Suppressor macrophage treated with lipopolysaccharide for 1 hour (primary cell): Measurements from ENCODE around the gene PPL.
"Not testable (repeated sequence)": the region's sequence is repeated elsewhere in the genome, so short reads cannot be mapped to it uniquely, and the experiment has no call there.

Experiments used
- DNase-seq, 3 donors: peaks; one replicate each; pipeline ENCODE4 v3.0.0-alpha.2; 2020 to 2022

PPL gene

DNA sequence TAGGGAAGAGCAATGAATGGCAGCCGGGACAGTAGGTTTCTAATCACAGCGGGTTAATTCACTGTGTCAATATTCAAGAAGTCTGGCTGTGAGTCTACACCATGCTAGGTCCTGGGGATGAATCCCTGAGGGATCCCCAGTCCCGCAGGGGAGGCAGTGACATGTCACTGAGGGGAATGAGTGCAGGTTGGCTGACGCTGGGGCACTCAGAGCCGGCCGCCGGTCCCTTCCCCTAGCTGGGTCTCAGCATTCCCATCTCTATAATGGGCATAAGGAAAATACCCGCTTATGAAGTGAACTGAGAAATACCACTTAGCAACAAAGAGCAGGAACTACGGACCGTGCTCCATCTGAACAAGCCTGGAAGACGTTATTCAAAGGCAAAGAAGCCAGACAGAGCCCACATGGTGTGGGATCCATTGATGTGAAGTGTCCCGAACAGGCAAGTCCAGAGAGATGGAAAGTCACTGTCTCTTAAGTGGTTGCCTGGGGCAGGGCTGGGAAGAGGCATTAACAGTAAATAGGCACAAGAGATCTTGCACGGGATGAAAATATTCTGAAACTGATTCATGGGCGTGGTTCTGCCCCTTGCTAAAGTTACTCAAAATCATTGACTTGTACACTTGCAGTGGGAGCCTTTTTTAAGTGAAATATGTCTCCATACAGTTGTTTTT lies 31.9 kb downstream of the PPL start:
- DNase-seq: peak in 1 of 3 donors; percentile 1

GRCh38 chr16:4904108-4904941 lies 32.6 kb downstream of the PPL start:
- peak in 1 of 3 donors; percentile 13 for DNase-seq

- DNase-seq: no peak
These were observed 34.9 kb downstream of the PPL start for GRCh38 chr16:4902038-4902437.

- no peak for DNase-seq
These were observed 36.2 kb downstream of the PPL start for GRCh38 chr16:4900750-4901149.

- DNase-seq: no peak
These were observed 36.9 kb downstream of the PPL start for GRCh38 chr16:4900036-4900435.

GRCh38 chr16:4899474-4899846 lies 37.5 kb downstream of the PPL start:
- peak in 1 of 3 donors; percentile 11 for DNase-seq

DNA sequence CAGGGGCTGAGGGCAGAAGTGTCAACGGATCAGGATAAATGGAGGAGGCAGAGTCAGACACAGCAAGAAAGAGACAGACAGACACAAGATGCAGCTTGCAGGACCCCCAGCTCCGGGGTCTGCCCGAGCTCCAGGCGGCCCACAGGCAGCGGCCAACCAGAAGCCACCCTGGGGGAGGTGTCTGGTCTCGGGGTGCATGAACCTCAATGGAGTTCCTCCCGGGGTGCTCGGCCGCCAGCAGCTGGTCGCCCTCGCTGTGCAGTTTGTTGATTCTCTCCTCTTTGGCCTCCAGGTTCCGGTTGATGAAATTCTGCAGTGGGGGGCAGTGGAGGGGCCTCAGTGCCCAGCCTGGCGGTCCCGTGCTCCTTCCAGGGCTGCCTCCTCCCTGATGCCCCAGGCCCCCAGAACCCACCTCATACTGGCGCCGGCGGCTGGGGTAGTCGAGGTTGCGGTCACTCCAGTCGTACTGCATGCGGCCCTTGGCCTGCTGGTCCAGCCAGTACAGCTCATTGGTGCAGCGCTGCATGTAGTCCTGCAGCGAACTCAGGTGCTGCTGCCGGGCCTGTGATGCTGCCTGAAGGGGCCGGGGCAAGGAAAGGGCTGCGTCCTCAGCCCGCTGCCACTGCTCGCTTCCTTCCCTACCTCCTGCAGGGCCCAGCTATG lies 38.0 kb downstream of the PPL start:
- peak in 1 of 3 donors; percentile 12 for DNase-seq

DNA sequence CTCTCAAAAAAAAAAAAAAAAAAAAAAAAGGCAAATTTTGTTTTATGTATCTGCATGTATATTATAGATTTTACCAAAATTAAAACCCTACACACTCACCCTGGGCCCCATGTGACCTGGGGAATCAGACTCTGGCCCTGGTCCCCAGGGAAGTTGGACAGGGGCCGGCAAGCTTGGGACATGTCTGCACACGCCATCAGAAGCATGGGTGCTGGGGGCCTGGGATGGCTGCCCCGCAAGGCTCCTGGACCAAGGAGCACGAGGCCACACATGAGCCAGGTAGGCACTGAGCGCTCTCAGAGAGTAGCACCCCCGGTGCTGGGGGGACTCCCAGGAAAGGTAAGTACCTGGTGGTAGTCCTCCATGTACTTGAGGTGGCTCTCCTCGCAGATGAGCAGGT lies 39.6 kb downstream of the PPL start:
- no peak for DNase-seq

DNA sequence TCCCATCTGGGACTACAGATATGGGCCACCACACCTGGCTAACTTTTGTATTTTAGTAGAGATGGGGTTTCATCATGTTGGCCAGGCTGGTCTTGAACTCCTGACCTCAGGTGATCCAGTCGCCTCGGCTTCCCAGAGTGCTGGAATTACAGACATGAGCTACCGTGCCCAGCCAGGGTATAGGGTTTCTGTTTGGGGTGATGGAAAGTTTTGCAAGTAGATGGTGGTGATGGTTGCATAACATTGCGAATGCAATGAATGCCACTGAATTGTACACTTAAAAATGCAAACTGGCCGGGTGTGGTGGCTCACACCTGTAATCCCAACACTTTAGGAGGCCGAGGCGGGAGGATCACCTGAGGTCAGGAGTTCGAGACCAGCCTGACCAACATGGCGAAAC lies 40.2 kb downstream of the PPL start:
- DNase-seq: not testable (repeated sequence)

GRCh38 chr16:4895366-4895765 lies 41.6 kb downstream of the PPL start:
- peak in 1 of 3 donors; percentile 7 for DNase-seq

DNA sequence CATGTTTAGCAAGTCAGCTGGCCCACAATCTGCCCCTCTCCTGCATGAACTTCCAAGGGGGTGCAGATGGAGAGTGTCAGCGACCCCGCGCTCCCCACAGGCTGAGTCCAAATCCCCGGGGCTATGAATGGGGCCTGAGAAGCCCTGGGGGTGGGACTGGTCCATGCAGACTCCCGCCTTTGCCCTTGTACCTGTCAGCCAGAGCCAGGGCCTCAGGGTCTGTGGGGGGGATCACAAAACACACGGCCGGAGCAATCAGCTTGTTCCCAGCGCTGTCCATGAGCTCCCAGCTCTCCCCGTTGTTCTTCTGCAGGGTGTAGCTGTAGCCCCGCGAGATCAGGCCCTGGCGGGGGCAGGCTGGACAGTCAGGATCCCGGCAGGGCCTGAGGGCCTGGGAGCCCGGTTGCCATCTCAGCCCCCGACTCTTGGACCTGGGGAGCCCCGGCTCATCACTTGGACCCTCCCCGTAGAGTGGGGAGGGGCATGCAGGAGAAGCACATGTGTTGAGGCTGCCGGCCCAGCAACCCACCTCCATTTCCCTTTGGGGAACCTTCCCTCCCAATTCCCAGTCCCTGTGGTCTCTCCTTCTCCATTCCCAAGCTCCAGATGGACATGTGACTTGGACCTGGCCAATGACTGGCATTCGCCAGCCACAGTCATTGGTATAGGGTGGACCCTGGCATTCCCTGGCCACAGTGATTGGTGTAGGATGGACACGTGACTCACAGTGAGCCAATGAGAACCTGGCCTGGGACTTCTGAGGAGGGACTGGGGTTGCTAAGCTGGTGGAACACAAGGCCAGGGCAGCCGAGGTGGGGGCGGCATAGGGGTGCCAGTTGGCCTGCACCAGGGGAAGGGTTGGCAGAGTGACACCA lies 42.4 kb downstream of the PPL start:
- DNase-seq: peak in 2 of 3 donors; percentile 5 to 17

- peak in 1 of 3 donors; percentile 10 for DNase-seq
These were observed 43.7 kb downstream of the PPL start for GRCh38 chr16:4893103-4893862.

DNA sequence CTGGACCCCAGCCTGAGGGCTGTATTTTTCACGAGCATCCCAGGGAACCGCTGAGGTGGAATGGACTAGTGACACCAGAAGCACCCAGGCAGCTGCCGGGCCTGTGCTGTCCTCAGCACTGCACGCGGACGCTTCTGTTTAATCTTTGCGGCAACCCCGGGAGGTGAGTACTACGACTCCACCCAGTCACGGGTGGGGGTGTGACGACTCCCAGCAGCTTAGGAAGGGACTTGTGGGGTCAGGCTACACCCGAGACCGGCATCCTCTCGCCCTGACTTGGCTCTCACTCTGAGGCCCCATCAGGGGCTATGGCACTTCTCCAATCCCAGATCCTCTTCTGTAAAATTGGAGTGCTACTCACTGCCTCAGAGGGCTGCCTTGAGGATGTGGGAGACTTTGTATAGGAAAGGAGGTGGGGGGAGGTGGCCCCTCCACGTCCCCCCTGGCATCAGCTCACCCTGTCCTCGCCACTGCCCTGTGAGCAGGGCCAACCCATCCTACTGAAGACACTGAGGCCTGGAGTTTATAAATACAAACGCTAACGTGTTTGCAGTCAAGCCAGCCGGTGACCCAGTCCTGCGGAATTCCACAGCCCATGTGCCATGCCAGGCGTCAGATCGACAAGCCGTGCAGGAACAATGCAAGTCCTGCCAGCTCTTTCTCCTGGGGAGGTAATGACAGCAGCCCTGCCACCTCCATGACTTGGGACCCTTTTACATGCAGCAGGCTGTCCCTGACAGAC lies 44.4 kb downstream of the PPL start:
- DNase-seq: peak in 1 of 3 donors; percentile 4

- DNase-seq: no peak
These were observed 45.1 kb downstream of the PPL start for GRCh38 chr16:4891886-4892216.

DNA sequence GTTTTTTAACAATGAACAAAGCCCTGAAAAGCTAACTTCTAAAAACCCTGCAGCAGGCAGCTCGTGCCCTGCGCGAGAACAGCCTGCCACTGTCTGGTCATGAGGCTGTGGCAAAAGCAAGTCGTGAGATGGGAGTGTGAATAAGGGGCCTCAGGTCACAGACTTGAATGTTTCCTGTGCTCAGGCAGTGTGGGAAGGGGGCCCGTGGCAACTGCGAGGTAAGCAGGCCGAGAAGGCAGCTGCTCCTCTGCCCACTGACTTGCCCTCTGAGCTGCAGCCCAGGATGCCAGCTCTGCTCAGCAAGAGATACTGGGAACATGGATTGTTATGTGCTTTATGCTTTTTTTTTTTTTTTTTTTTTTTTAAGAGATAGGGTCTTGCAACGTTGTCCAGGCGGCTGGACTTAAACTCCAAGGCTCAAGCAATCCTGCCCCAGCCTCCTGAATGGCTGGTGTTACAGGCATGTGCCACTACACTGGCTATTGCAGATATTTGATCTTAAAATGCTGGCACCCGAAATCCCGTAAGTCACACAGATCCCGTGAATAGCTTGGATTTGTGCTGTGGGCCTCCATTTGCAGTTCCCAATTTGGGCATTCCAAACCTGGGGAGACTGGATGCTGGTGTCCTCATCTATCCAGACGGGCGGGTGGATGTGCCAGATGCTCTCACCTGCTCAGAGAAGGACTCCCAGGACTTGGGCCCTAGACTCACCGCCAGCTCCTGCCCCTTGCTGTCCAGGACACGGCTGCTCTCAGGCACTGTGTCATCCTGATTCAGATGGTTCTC lies 45.7 kb downstream of the PPL start:
- no peak for DNase-seq

- DNase-seq: no peak
These were observed 46.3 kb downstream of the PPL start for GRCh38 chr16:4890686-4891085.

DNA sequence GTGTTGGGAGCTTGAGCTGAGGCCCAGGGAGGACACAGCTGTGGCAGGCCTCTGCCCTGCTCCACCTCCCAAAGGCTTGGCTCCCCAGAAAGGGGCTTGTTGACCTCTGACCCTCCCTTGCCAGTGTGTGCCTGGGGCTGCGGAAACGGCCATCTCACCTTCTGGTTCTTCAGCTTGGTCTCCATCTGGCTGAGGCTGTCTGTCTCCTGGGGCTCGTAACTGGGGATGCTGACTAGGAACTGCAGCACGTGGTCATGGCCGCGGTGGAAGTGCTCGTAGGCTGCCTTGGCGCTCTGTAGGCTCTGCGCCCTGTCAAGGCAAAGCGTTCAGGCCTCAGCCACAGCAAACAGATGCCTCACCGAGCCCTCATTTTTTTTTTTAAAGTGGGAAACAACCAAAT lies 46.9 kb downstream of the PPL start:
- no peak for DNase-seq

DNA sequence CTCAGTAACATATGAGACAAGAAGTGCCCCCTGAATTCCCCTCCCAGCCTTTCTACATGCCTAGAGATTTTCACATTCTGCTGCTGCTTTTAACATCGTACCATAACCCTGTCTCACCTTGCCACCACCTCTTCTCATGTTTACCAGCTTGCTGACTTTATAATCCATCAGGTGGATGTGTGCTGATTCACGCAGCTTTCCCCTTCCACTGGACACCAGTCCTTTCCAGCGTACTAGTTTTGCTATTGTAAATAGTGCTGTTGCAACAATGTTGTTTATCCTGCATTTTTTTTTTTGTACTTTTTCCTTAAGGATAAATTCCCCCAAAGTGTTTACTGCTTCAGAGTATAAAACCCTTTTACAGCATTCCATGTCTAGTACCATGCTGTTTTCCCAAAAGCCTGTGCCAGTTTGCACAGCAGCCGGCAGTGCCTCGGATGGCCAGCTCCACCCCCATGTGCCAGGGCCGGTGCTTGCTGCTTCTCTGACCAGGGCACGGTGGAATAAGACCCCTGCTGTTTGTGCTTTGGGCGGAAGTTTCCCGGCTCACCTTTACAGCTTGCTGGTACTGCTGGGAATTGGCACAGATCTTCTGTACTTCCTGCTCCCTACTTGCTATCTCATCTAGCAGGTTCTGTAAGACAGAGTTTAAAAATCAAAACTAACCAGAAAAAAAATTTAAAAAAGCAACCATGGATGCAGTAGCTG lies 48.4 kb downstream of the PPL start:
- no peak for DNase-seq

GRCh38 chr16:4886151-4886550 lies 50.8 kb downstream of the PPL start:
- DNase-seq: no peak
